ENCODE data around the gene CACNG8. TPM values are rescaled to one million over a fixed set of nuclear protein-coding genes. Genes with fewer than 3 reads are reported as not detected.
"Not testable (repeated sequence)": the region's sequence is repeated elsewhere in the genome, so short reads cannot be mapped to it uniquely, and the experiment has no call there.

CACNG8 gene
- total and polyA plus RNA-seq, 2 experiments from 2014 or later: 0.11 TPM; not detected in 1

DNA sequence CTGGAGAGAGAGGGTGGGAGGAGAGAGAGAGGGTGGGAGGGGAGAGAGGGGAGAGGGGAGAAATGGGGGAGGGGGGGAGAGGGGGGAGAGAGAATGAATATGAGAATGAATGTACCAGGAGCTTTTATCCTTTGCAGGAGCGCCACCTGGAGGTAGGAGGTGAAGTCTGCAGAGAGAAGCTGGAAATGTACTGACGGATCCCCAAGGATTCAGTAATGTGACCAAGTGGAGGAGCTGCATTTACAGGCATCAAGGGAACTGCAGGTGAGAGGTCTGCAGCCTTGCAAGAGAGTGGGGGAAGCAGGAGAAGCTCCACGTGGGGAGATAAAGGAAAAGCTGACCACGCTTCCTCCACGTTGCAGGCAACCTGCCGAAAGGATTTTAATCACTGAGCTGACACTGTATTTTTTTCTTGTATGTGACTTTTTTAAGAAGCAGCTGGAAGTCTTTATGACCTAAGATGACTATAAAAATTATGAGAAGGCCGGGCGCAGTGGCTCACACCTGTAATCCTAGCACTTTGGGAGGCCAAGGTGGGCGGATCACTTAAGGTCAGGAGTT is 67.3 kb downstream of the CACNG8 start:
- Histone ChIP-seq H3K79me2 (ENCODE audit: insufficient read depth) (no peaks in the 10 kb centered on the region), H3K9ac (no peak overlapping the region), H3F3A (ENCODE audit: insufficient read depth) (peaks cover 2% of the 10 kb centered on the region; the same call in 1 of the 2 replicates), H3K4me2 (ENCODE audit: unreplicated experiment) (no peak overlapping the region), H4K20me1 (ENCODE audit: insufficient read depth) (no peaks in the 10 kb centered on the region), H2AFZ (no peak overlapping the region), H3K9me3 (ENCODE audit: low read depth) (no peaks in the 10 kb centered on the region), H3K4me3 (no peak overlapping the region), H3K4me1 (ENCODE audit: insufficient read depth) (peaks cover 2% of the 10 kb centered on the region; the same call in 1 of the 2 replicates), H3K27me3 (replicated peaks; ENCODE audit: insufficient read depth) (no peaks in the 10 kb centered on the region), H3K36me3 (ENCODE audit: low read depth) (no peaks in the 10 kb centered on the region), H3K27ac (no peak overlapping the region), H3K9me2 (ENCODE audit: insufficient read depth) (no peaks in the 10 kb centered on the region)
- in situ Hi-C loops (cut with MboI): loop anchor here (5.0 kb wide), 1 partner anchor 223 kb away; no protein-coding TSS in a partner anchor
- TF ChIP-seq EZH2 (IDR thresholded peaks at IDR 0.05; ENCODE audit: insufficient read depth, poor library complexity, severe bottlenecking): no peak
- DNase-seq: peak; percentile 71
- 18 to 36% methylated on average over 7 to 9 of the region's 9 CpGs for WGBS, 2 experiments (ENCODE audit: low coverage in 1 of 2, low lambda C conversion rate in 2 of 2, missing lambda C conversion rate in 2 of 2)

DNA sequence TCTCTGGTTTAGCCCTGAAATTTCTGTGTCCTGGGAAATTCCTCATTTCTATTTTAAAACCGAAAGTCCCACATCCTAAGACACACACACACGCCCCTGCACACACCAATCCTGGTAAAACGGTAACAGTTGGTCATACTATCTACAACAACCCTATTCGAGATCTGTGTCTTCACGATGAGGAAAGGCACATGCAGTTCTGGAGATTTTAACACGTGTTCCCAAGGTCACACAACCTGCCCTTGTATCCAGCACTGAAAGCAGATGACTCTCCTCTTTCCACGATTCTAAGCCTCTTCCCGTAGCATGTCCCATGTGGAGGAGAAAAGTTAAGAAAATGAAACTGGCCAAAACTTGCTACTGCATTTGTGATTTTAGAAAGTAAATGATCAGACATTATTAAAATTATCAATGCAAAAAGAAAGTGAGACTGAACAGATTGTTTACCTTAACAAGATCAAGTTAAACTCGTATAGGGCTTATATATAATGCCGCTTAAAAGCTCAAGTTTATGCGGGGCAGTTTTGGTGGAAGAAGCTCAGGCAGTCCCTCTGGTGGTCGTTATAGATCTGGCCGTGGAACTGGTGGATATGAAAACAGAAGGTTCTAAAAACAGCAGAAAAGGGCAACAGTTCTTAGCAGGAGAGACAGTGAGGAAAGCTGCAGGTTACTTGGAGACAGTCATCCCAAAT is 68.3 kb downstream of the CACNG8 start:
- peak overlapping the region; percentile 48 for H2AFZ ChIP-seq
- no peak overlapping the region for H3K27ac ChIP-seq
- H3K79me2 ChIP-seq (ENCODE audit: insufficient read depth): no peaks in the 10 kb centered on the region
- H4K20me1 ChIP-seq (ENCODE audit: insufficient read depth): no peaks in the 10 kb centered on the region
- no peaks in the 10 kb centered on the region for H3K9me3 ChIP-seq (ENCODE audit: low read depth)
- no peaks in the 10 kb centered on the region for H3K27me3 ChIP-seq (replicated peaks; ENCODE audit: insufficient read depth)
- peak overlapping the region; percentile 6; the same call in 1 of the 2 replicates for H3K9ac ChIP-seq
- H3F3A ChIP-seq (ENCODE audit: insufficient read depth): peaks cover 9% of the 10 kb centered on the region
- H3K4me2 ChIP-seq (ENCODE audit: unreplicated experiment): peak overlapping the region; percentile 67
- H3K4me3 ChIP-seq: peak overlapping the region; percentile 52
- 40 to 44% methylated on average over 13 of the region's 13 CpGs for WGBS, 2 experiments (ENCODE audit: low coverage in 1 of 2, low lambda C conversion rate in 2 of 2, missing lambda C conversion rate in 2 of 2)
- H3K36me3 ChIP-seq (ENCODE audit: low read depth): no peaks in the 10 kb centered on the region
- H3K9me2 ChIP-seq (ENCODE audit: insufficient read depth): no peaks in the 10 kb centered on the region
- peaks cover 9% of the 10 kb centered on the region for H3K4me1 ChIP-seq (ENCODE audit: insufficient read depth)
- TF ChIP-seq EZH2phosphoT487 (IDR thresholded peaks at IDR 0.05; ENCODE audit: insufficient read depth, low read depth): no peak
- no peak for TF ChIP-seq EZH2 (IDR thresholded peaks at IDR 0.05; ENCODE audit: insufficient read depth, poor library complexity, severe bottlenecking)
- in situ Hi-C loops (cut with MboI): no loop called here
- DNase-seq: peak; percentile 50

DNA sequence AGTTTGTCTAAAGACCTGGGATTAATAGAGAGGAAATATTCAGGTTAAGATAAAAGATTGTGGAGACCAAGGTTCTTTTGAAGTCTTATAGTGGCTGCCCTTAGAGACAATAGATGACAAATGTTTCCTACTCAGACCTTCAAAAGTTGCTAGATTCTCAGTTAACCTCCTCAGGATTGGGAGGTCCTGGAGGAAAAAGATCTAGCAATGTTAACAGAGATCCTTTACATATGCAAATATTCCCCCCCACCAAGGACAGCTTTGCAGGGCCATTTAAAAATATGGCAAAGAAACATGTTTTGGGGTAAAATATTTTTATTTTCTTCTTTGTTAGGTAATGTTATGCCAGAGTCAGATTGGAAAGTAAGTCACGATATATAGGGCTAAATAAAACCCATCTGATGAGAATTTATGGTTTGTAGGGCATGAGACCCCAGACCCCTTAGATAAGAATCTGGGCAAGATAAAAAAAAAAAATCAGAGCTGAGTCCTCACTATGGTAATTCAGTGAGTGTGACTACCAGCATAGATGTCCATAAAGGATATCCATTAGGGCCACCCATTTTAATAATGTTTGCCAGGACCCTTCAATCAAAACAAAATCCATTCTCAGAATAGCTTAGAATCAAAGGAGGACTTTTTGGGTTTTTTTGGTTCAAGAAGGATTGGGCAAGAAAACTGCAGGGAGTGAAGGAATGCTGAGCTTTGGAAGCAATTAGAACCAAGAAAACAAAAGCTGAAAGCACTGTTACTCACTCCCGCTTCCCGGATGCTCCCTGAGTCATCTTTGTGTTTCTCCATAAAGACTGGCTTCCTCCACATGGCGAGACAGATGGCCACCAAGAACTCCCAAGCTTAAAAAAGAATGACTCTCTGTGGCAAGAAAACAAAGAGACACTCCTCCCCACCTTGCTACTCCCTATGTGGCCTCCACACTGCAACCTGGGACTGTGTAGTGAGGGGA is 72.8 kb downstream of the CACNG8 start:
- H3K9me2 ChIP-seq (ENCODE audit: insufficient read depth): no peaks in the 10 kb centered on the region
- in situ Hi-C loops (cut with MboI): no loop called here
- peak overlapping the region; percentile 50 for H3K27ac ChIP-seq
- no peaks in the 10 kb centered on the region for H3K79me2 ChIP-seq (ENCODE audit: insufficient read depth)
- H3K9ac ChIP-seq: no peak overlapping the region
- no peak overlapping the region for H3K4me3 ChIP-seq
- peaks cover 9% of the 10 kb centered on the region for H3F3A ChIP-seq (ENCODE audit: insufficient read depth)
- DNase-seq: peak; percentile 94
- H3K4me2 ChIP-seq (ENCODE audit: unreplicated experiment): peak overlapping the region; percentile 75
- H3K27me3 ChIP-seq (replicated peaks; ENCODE audit: insufficient read depth): no peaks in the 10 kb centered on the region
- WGBS, 2 experiments (ENCODE audit: low coverage in 1 of 2, low lambda C conversion rate in 2 of 2, missing lambda C conversion rate in 2 of 2): 1 to 3% methylated on average over 4 of the region's 4 CpGs
- no peaks in the 10 kb centered on the region for H3K9me3 ChIP-seq (ENCODE audit: low read depth)
- peak overlapping the region; percentile 29; the same call in 1 of the 2 replicates for H2AFZ ChIP-seq
- H3K36me3 ChIP-seq (ENCODE audit: low read depth): no peaks in the 10 kb centered on the region
- TF ChIP-seq EZH2phosphoT487 (IDR thresholded peaks at IDR 0.05; ENCODE audit: insufficient read depth, low read depth): no peak
- TF ChIP-seq EZH2 (IDR thresholded peaks at IDR 0.05; ENCODE audit: insufficient read depth, poor library complexity, severe bottlenecking): no peak
- H4K20me1 ChIP-seq (ENCODE audit: insufficient read depth): no peaks in the 10 kb centered on the region
- H3K4me1 ChIP-seq (ENCODE audit: insufficient read depth): peaks cover 9% of the 10 kb centered on the region

DNA sequence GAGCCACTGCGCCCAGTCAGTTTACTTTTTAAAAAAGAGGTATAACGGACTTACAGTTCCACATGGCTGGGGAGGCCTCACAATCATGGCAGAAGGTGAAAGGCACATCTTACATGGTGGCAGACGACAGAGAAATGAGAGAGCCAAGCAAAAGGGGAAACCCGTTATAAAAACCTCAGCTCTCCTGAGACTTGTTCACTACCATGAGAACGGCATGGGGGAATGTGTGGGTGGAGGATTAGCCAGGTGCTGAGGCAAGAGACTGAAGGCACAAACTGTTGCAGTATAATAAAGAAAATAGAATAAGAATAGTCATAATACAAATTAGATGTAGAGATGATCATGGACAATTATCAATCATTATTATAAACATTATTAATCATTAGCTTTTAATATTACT is 73.8 kb downstream of the CACNG8 start:
- H3K4me2 ChIP-seq (ENCODE audit: unreplicated experiment); H3K4me1 ChIP-seq (ENCODE audit: insufficient read depth); H2AFZ ChIP-seq; H3K9ac ChIP-seq; H3K4me3 ChIP-seq; H3K27me3 ChIP-seq (replicated peaks; ENCODE audit: insufficient read depth); H3K9me2 ChIP-seq (ENCODE audit: insufficient read depth); H3K79me2 ChIP-seq (ENCODE audit: insufficient read depth); H3F3A ChIP-seq (ENCODE audit: insufficient read depth); H4K20me1 ChIP-seq (ENCODE audit: insufficient read depth); H3K9me3 ChIP-seq (ENCODE audit: low read depth); DNase-seq; H3K36me3 ChIP-seq (ENCODE audit: low read depth); in situ Hi-C loops (cut with MboI): not testable (repeated sequence)
- WGBS, 2 experiments (ENCODE audit: low coverage in 1 of 2, low lambda C conversion rate in 2 of 2, missing lambda C conversion rate in 2 of 2): 82 to 84% methylated on average over 5 of the region's 5 CpGs
- H3K27ac ChIP-seq: 0 out of 2 replicates have a peak overlapping the region, but pooled peaks have one; percentile 50

MicroRNAs within 50 kb of the gene (microRNA counts, 767-probe panel; counts per million panel counts)
- microRNA hsa-miR-935: 447 counts per million, percentile 86 among the panel's probes with 10 or more counts

Small RNAs within 50 kb of the gene (small RNA-seq; reads per million reads assigned to genes)
- not detected for gene AC012314.20 (ENCODE audit: low read depth, low replicate concordance)

Other genes with a start within 250 kb of the CACNG8 start
- not detected in 2 replicates for gene NLRP12, start 138.6 kb upstream of the CACNG8 start, total RNA-seq (2014; rRNA removed; shearing (Covaris generic))
- not detected in 2 replicates for gene NLRP12, start 138.6 kb upstream of the CACNG8 start, polyA plus RNA-seq (2016; fragmentation: Nextera tagmentation; extraction: Ambion mirVana)
- gene MYADM, start 95.1 kb upstream of the CACNG8 start, total RNA-seq (2014; rRNA removed; shearing (Covaris generic)): 74.8 and 85.9 TPM in 2 replicates
- gene MYADM, start 95.1 kb upstream of the CACNG8 start, polyA plus RNA-seq (2016; fragmentation: Nextera tagmentation; extraction: Ambion mirVana): 222 and 226 TPM in 2 replicates
- gene PRKCG, start 80.7 kb upstream of the CACNG8 start, total RNA-seq (2014; rRNA removed; shearing (Covaris generic)): not detected in 2 replicates
- not detected in 2 replicates for gene PRKCG, start 80.7 kb upstream of the CACNG8 start, polyA plus RNA-seq (2016; fragmentation: Nextera tagmentation; extraction: Ambion mirVana)
- not detected in 2 replicates for gene CACNG7, start 53.7 kb upstream of the CACNG8 start, total RNA-seq (2014; rRNA removed; shearing (Covaris generic))
- gene CACNG7, start 53.7 kb upstream of the CACNG8 start, polyA plus RNA-seq (2016; fragmentation: Nextera tagmentation; extraction: Ambion mirVana): not detected in 2 replicates
- not detected in 2 replicates for gene CACNG6, start 28.7 kb downstream of the CACNG8 start, total RNA-seq (2014; rRNA removed; shearing (Covaris generic))
- gene CACNG6, start 28.7 kb downstream of the CACNG8 start, polyA plus RNA-seq (2016; fragmentation: Nextera tagmentation; extraction: Ambion mirVana): not detected in 2 replicates
- gene VSTM1, start 101.0 kb downstream of the CACNG8 start, total RNA-seq (2014; rRNA removed; shearing (Covaris generic)): not detected in 2 replicates
- gene VSTM1, start 101.0 kb downstream of the CACNG8 start, polyA plus RNA-seq (2016; fragmentation: Nextera tagmentation; extraction: Ambion mirVana): not detected in 2 replicates
- gene TARM1, start 118.4 kb downstream of the CACNG8 start, total RNA-seq (2014; rRNA removed; shearing (Covaris generic)): not detected in 2 replicates
- gene TARM1, start 118.4 kb downstream of the CACNG8 start, polyA plus RNA-seq (2016; fragmentation: Nextera tagmentation; extraction: Ambion mirVana): not detected in 2 replicates
- gene OSCAR, start 137.9 kb downstream of the CACNG8 start, total RNA-seq (2014; rRNA removed; shearing (Covaris generic)): 0.54 TPM in 1 of 2 replicates, not detected in the other
- 2.2 and 2.9 TPM in 2 replicates for gene OSCAR, start 137.9 kb downstream of the CACNG8 start, polyA plus RNA-seq (2016; fragmentation: Nextera tagmentation; extraction: Ambion mirVana)
- 15.1 TPM in 1 of 2 replicates, not detected in the other for gene NDUFA3, start 139.9 kb downstream of the CACNG8 start, total RNA-seq (2014; rRNA removed; shearing (Covaris generic))
- 198 and 210 TPM in 2 replicates for gene NDUFA3, start 139.9 kb downstream of the CACNG8 start, polyA plus RNA-seq (2016; fragmentation: Nextera tagmentation; extraction: Ambion mirVana)
- 11.5 and 23.8 TPM in 2 replicates for gene TFPT, start 152.7 kb downstream of the CACNG8 start, total RNA-seq (2014; rRNA removed; shearing (Covaris generic))
- 29.6 and 30.0 TPM in 2 replicates for gene TFPT, start 152.7 kb downstream of the CACNG8 start, polyA plus RNA-seq (2016; fragmentation: Nextera tagmentation; extraction: Ambion mirVana)
- 38.4 and 43.9 TPM in 2 replicates for gene PRPF31, start 152.8 kb downstream of the CACNG8 start, total RNA-seq (2014; rRNA removed; shearing (Covaris generic))
- gene PRPF31, start 152.8 kb downstream of the CACNG8 start, polyA plus RNA-seq (2016; fragmentation: Nextera tagmentation; extraction: Ambion mirVana): 78.6 and 81.8 TPM in 2 replicates
- 8.9 and 12.6 TPM in 2 replicates for gene CNOT3, start 174.8 kb downstream of the CACNG8 start, total RNA-seq (2014; rRNA removed; shearing (Covaris generic))
- 16.6 and 19.4 TPM in 2 replicates for gene CNOT3, start 174.8 kb downstream of the CACNG8 start, polyA plus RNA-seq (2016; fragmentation: Nextera tagmentation; extraction: Ambion mirVana)
- 6.6 and 6.9 TPM in 2 replicates for gene LENG1, start 196.8 kb downstream of the CACNG8 start, total RNA-seq (2014; rRNA removed; shearing (Covaris generic))
- 10.2 and 10.9 TPM in 2 replicates for gene LENG1, start 196.8 kb downstream of the CACNG8 start, polyA plus RNA-seq (2016; fragmentation: Nextera tagmentation; extraction: Ambion mirVana)
- not detected in 2 replicates for gene TMC4, start 210.2 kb downstream of the CACNG8 start, total RNA-seq (2014; rRNA removed; shearing (Covaris generic))
- 0.18 TPM in 1 of 2 replicates, not detected in the other for gene TMC4, start 210.2 kb downstream of the CACNG8 start, polyA plus RNA-seq (2016; fragmentation: Nextera tagmentation; extraction: Ambion mirVana)
- gene MBOAT7, start 226.6 kb downstream of the CACNG8 start, total RNA-seq (2014; rRNA removed; shearing (Covaris generic)): 109 and 157 TPM in 2 replicates
- 133 and 144 TPM in 2 replicates for gene MBOAT7, start 226.6 kb downstream of the CACNG8 start, polyA plus RNA-seq (2016; fragmentation: Nextera tagmentation; extraction: Ambion mirVana)
- 102 and 105 TPM in 2 replicates for gene TSEN34, start 228.4 kb downstream of the CACNG8 start, total RNA-seq (2014; rRNA removed; shearing (Covaris generic))
- gene TSEN34, start 228.4 kb downstream of the CACNG8 start, polyA plus RNA-seq (2016; fragmentation: Nextera tagmentation; extraction: Ambion mirVana): 90.0 TPM in 2 replicates
- gene RPS9, start 237.9 kb downstream of the CACNG8 start, total RNA-seq (2014; rRNA removed; shearing (Covaris generic)): 1,319 and 1,498 TPM in 2 replicates
- gene RPS9, start 237.9 kb downstream of the CACNG8 start, polyA plus RNA-seq (2016; fragmentation: Nextera tagmentation; extraction: Ambion mirVana): 395 and 404 TPM in 2 replicates

Measured in GM23248 (cell line).